Keratinocyte (primary cell): ENCODE results near the gene KDM8. TPM values are rescaled to one million over a fixed set of nuclear protein-coding genes. Genes with fewer than 3 reads are reported as not detected.

Source experiments
- DNase-seq: peaks from one replicate; pipeline ENCODE4 v3.0.0-alpha.2; 2011; ENCODE audit warnings: low read depth, missing footprints, low spot score
- FAIRE-seq: peaks from 2 replicates; lab custom pipeline; 2011; peaks lifted over from hg19 to GRCh38; lab: Jason Lieb, UNC
- H2AFZ ChIP-seq: 2 replicates; pipeline ENCODE4 v1.6.0; 2012; ENCODE audit warnings: low read length, control low read depth, inconsistent platforms; ENCODE audit not compliant: control insufficient read depth
- H3K27ac ChIP-seq: 2 replicates; pipeline ENCODE4 v1.5.1; 2011; ENCODE audit warnings: low read length; ENCODE audit not compliant: control insufficient read depth, insufficient read depth
- H3K27me3 ChIP-seq: 3 replicates; pipeline ENCODE4 v1.6.0; 2011; ENCODE audit warnings: low read length; ENCODE audit not compliant: control insufficient read depth, insufficient read depth; ENCODE audit errors: extremely low read depth
- H3K36me3 ChIP-seq, 2 experiments: 2 replicates in 1 of 2; 3 replicates in 1 of 2; pipeline ENCODE4 v1.5.1; 2011; ENCODE audit warnings: low read length in 2 of 2, mild to moderate bottlenecking in 1 of 2; ENCODE audit not compliant: control insufficient read depth in 2 of 2, insufficient read depth in 2 of 2; ENCODE audit errors: extremely low read depth in 1 of 2
- H3K4me1 ChIP-seq: 3 replicates; pipeline ENCODE4 v1.5.1; 2011; ENCODE audit warnings: low read length; ENCODE audit not compliant: control insufficient read depth, insufficient read depth; ENCODE audit errors: extremely low read depth
- H3K4me2 ChIP-seq: 3 replicates; pipeline ENCODE4 v1.6.0; 2011; ENCODE audit warnings: low read depth, low read length; ENCODE audit not compliant: control insufficient read depth, insufficient read depth; ENCODE audit errors: extremely low read depth
- H3K4me3 ChIP-seq, 3 experiments: fragments of 200-600 bp in 1 of 3; sonication (generic) in 1 of 3; 2 replicates in 2 of 3; 3 replicates in 1 of 3; pipeline ENCODE4 v1.5.1; 2011 to 2016; ENCODE audit warnings: low read length in 3 of 3, mild to moderate bottlenecking in 3 of 3, control low read depth in 2 of 3, inconsistent platforms in 1 of 3, low read depth in 1 of 3, mixed read lengths in 1 of 3, mixed run types in 1 of 3, moderate library complexity in 1 of 3; ENCODE audit not compliant: control insufficient read depth in 2 of 3, insufficient read depth in 2 of 3; ENCODE audit errors: extremely low read depth in 1 of 3
- H3K79me2 ChIP-seq: 2 replicates; pipeline ENCODE4 v1.6.0; 2012; ENCODE audit warnings: low read length; ENCODE audit not compliant: control insufficient read depth, insufficient read depth
- H3K9ac ChIP-seq: 3 replicates; pipeline ENCODE4 v1.6.0; 2011; ENCODE audit warnings: low read length; ENCODE audit not compliant: control insufficient read depth, insufficient read depth; ENCODE audit errors: extremely low read depth
- H3K9me1 ChIP-seq: 3 replicates; pipeline ENCODE4 v1.6.0; 2011; ENCODE audit warnings: low read length; ENCODE audit not compliant: control insufficient read depth, insufficient read depth; ENCODE audit errors: extremely low read depth
- H3K9me3 ChIP-seq: 2 replicates; pipeline ENCODE4 v1.5.1; 2012; ENCODE audit warnings: low read depth, low read length; ENCODE audit not compliant: control insufficient read depth
- H4K20me1 ChIP-seq: 3 replicates; pipeline ENCODE4 v1.6.0; 2011; ENCODE audit warnings: low read length; ENCODE audit not compliant: control insufficient read depth, insufficient read depth; ENCODE audit errors: extremely low read depth
- EZH2 ChIP-seq: IDR thresholded peaks from one replicate; pipeline ENCODE4 v1.6.1; 2012; ENCODE audit warnings: inconsistent platforms, mild to moderate bottlenecking, low read length, moderate library complexity
- dilution Hi-C: fragments of 300-500 bp; cut with MboI; formaldehyde crosslinking; loops from one replicate; pipeline ENCODE4 v1.7.0; 2020; ENCODE audit warnings: low sequenced_read_pairs; ENCODE audit not compliant: extremely low pct_ligation_motif_present
- polyA plus RNA-seq, 5 experiments: library from polyadenylated mRNA; depleted of rRNA in 3 of 5; stranded (reverse) in 3 of 5; stranded (forward) in 1 of 5; unstranded in 1 of 5; fragments of >200 nt; gene quantifications; 1 replicate in 1 of 5; 2 replicates in 3 of 5; 3 replicates in 1 of 5; pipeline versions ENCODE4 v1.2.1 to v1.2.3, GENCODE V29; 2011 to 2012; ENCODE audit warnings: missing spikeins in 2 of 5, low read depth in 1 of 5, low replicate concordance in 1 of 5
- TF ChIP-seq, protein P1 (sequence below), 3 experiments: IDR thresholded peaks in 1 of 3; conservative IDR thresholded peaks in 1 of 3; optimal IDR thresholded peaks in 1 of 3; 2 replicates in 2 of 3; 3 replicates in 1 of 3; pipeline versions ENCODE3 to v1.5.1; 2011; ENCODE audit warnings: low read length in 3 of 3, mild to moderate bottlenecking in 3 of 3, moderate library complexity in 2 of 3, control low read depth in 1 of 3, inconsistent platforms in 1 of 3; ENCODE audit not compliant: insufficient read depth in 2 of 3; ENCODE audit errors: extremely low read depth in 1 of 3

The KDM8 gene
- polyA plus RNA-seq, 1 donor (not counting 4 experiments of a cell fraction or from before 2014, with no cell fraction given), result 1.5 TPM

DNA sequence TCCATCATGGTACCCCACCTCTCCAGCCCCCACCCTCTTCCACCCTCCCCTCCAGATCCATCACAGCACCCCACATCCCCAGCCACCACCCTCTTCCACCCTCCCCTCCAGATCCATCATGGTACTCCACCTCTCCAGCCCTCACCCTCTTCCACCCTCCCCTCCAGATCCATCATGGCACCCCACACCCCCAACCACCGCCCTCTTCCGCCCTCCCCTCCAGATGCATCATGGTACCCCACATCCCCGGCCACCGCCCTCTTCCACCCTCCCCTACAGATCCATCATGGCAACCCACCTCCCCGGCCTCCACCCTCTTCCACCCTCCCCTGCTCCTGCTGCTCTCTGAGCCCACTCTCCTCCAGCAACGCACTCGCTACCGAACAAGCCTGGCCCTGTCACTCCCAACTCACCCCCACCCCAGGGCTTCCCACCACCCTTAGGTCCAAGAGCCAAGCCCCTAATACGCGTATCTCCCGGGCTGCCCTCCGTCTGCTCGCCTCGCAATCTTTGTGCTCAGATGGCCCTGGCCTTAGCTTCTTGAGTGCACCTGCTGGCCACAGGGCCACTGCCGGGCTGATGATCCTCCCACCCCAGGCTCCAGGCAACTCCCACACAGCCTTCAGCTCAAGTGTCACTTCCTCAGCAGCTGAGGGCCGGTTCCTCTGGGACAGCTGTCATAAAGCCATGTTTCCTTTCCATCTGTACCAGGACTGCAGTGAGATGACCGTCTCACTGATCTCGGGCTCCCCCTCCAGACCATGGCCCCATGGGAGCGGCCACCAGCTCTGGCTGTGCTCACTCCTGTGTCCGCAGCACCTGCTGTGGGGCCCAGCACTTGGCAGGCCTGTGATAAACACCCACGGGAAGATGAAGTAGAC lies 25.5 kb downstream of the KDM8 start:
- no peak for FAIRE-seq
- H3K9ac ChIP-seq, result no peak overlapping the region

GRCh38 chr16:27229891-27230470 lies 26.7 kb downstream of the KDM8 start:
- FAIRE-seq (no peak), DNase-seq (no peak)
- peaks cover 18 to 30% of the 10 kb centered on the region in 2 experiments for H3K36me3 ChIP-seq

More for the DNA sequence above, 25.5 kb downstream of the KDM8 start:
- Histone ChIP-seq H3K4me2 (no peak overlapping the region), H3K9me3 (no peaks in the 10 kb centered on the region), H2AFZ (no peak overlapping the region), H3K36me3 (peaks cover 12 to 34% of the 10 kb centered on the region in 2 experiments), H3K27me3 (no peaks in the 10 kb centered on the region), H3K27ac (no peak overlapping the region), H3K9me1 (no peaks in the 10 kb centered on the region), H3K4me3 (no peak overlapping the region), H3K4me1 (peaks cover 10% of the 10 kb centered on the region), H4K20me1 (no peaks in the 10 kb centered on the region), H3K79me2 (no peaks in the 10 kb centered on the region)
- dilution Hi-C loops, result no loop called here
- no peak for TF ChIP-seq EZH2
- TF ChIP-seq, protein P1, sequence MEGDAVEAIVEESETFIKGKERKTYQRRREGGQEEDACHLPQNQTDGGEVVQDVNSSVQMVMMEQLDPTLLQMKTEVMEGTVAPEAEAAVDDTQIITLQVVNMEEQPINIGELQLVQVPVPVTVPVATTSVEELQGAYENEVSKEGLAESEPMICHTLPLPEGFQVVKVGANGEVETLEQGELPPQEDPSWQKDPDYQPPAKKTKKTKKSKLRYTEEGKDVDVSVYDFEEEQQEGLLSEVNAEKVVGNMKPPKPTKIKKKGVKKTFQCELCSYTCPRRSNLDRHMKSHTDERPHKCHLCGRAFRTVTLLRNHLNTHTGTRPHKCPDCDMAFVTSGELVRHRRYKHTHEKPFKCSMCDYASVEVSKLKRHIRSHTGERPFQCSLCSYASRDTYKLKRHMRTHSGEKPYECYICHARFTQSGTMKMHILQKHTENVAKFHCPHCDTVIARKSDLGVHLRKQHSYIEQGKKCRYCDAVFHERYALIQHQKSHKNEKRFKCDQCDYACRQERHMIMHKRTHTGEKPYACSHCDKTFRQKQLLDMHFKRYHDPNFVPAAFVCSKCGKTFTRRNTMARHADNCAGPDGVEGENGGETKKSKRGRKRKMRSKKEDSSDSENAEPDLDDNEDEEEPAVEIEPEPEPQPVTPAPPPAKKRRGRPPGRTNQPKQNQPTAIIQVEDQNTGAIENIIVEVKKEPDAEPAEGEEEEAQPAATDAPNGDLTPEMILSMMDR (optimal IDR thresholded peaks at IDR 0.05 in 1 of 3, IDR thresholded peaks at IDR 0.05 in 1 of 3, conservative IDR thresholded peaks at IDR 0.05 in 1 of 3; ENCODE audit: extremely low read depth in 1 of 3, insufficient read depth in 2 of 3, low read length in 3 of 3), result no peak
- DNase-seq, result no peak

More at GRCh38 chr16:27229891-27230470, 26.7 kb downstream of the KDM8 start:
- Histone ChIP-seq H3K27ac (no peak overlapping the region), H3K9ac (no peak overlapping the region), H3K4me3 (no peak overlapping the region), H4K20me1 (no peaks in the 10 kb centered on the region), H3K9me3 (no peaks in the 10 kb centered on the region), H3K27me3 (no peaks in the 10 kb centered on the region), H3K4me1 (peaks cover 15% of the 10 kb centered on the region), H3K79me2 (no peaks in the 10 kb centered on the region), H3K9me1 (no peaks in the 10 kb centered on the region), H3K4me2 (no peak overlapping the region), H2AFZ (no peak overlapping the region)
- TF ChIP-seq, protein P1 (optimal IDR thresholded peaks at IDR 0.05 in 1 of 3, IDR thresholded peaks at IDR 0.05 in 1 of 3, conservative IDR thresholded peaks at IDR 0.05 in 1 of 3; ENCODE audit: extremely low read depth in 1 of 3, insufficient read depth in 2 of 3, low read length in 3 of 3), result no peak
- dilution Hi-C loops, result no loop called here
